Measurements from ENCODE around the gene ANG. TPM values are rescaled to one million over a fixed set of nuclear protein-coding genes. Genes with fewer than 3 reads are reported as not detected.
A peak's percentile ranks its signal among the peaks of the same experiment; 100 is the strongest.
"Not testable (repeated sequence)": the region's sequence is repeated elsewhere in the genome, so short reads cannot be mapped to it uniquely, and the experiment has no call there.

Gene ANG
- total RNA-seq, 6 experiments from 2014 or later: 361 to 1,830 (median 780) TPM

GRCh38 chr14:20732979-20733635 is 44.5 kb downstream of the ANG start:
- intact Hi-C loops (cut with DNase I): no loop called here
- TF ChIP-seq POLR2A (IDR thresholded peaks at IDR 0.05): no peak
- no peak for TF ChIP-seq CTCF (IDR thresholded peaks at IDR 0.05)
- ATAC-seq (peak; percentile 35 to 52 (median 50)), DNase-seq (no peak)
- H3K4me1 ChIP-seq: no peaks in the 10 kb centered on the region
- no peak overlapping the region for H3K27ac ChIP-seq
- H3K4me3 ChIP-seq: no peak overlapping the region
- H3K36me3 ChIP-seq: no peaks in the 10 kb centered on the region
- H3K9me3 ChIP-seq: no peaks in the 10 kb centered on the region
- WGBS (ENCODE audit: insufficient coverage, low coverage, low lambda C conversion rate, missing lambda C conversion rate): 67% methylated on average over 6 of the region's 6 CpGs
- H3K27me3 ChIP-seq: no peaks in the 10 kb centered on the region

GRCh38 chr14:20733684-20734429 is 45.3 kb downstream of the ANG start:
- no peaks in the 10 kb centered on the region for H3K36me3 ChIP-seq
- no peaks in the 10 kb centered on the region for H3K9me3 ChIP-seq
- TF ChIP-seq CTCF (IDR thresholded peaks at IDR 0.05): no peak
- TF ChIP-seq POLR2A (IDR thresholded peaks at IDR 0.05): no peak
- ATAC-seq (no peak), DNase-seq (no peak)
- intact Hi-C loops (cut with DNase I): no loop called here
- H3K4me1 ChIP-seq: no peaks in the 10 kb centered on the region
- no peaks in the 10 kb centered on the region for H3K27me3 ChIP-seq
- 58% methylated on average over 6 of the region's 6 CpGs for WGBS (ENCODE audit: insufficient coverage, low coverage, low lambda C conversion rate, missing lambda C conversion rate)
- H3K4me3 ChIP-seq: no peak overlapping the region
- H3K27ac ChIP-seq: no peak overlapping the region

GRCh38 chr14:20734430-20734806 is 45.9 kb downstream of the ANG start:
- Histone ChIP-seq H3K27me3 (no peaks in the 10 kb centered on the region), H3K27ac (no peak overlapping the region), H3K36me3 (no peaks in the 10 kb centered on the region), H3K4me1 (no peaks in the 10 kb centered on the region), H3K9me3 (no peaks in the 10 kb centered on the region), H3K4me3 (no peak overlapping the region)
- DNase-seq: no peak
- 29% methylated on average over 4 of the region's 4 CpGs for WGBS (ENCODE audit: insufficient coverage, low coverage, low lambda C conversion rate, missing lambda C conversion rate)
- TF ChIP-seq CTCF (IDR thresholded peaks at IDR 0.05): no peak
- no peak for TF ChIP-seq POLR2A (IDR thresholded peaks at IDR 0.05)
- intact Hi-C loops (cut with DNase I): no loop called here
- no peak for ATAC-seq

- DNase-seq; H3K27me3 ChIP-seq; H3K4me1 ChIP-seq; H3K36me3 ChIP-seq; H3K4me3 ChIP-seq; H3K27ac ChIP-seq; intact Hi-C loops (cut with DNase I); ATAC-seq; H3K9me3 ChIP-seq: not testable (repeated sequence)
- WGBS (ENCODE audit: insufficient coverage, low coverage, low lambda C conversion rate, missing lambda C conversion rate): 75% methylated on average over 7 of the region's 7 CpGs
Measured at GRCh38 chr14:20738292-20738691, 49.7 kb downstream of the ANG start.

GRCh38 chr14:20742132-20742531 is 53.6 kb downstream of the ANG start:
- ATAC-seq (no peak), DNase-seq (no peak)
- Histone ChIP-seq H3K4me1 (no peaks in the 10 kb centered on the region), H3K9me3 (no peaks in the 10 kb centered on the region), H3K27me3 (no peaks in the 10 kb centered on the region), H3K36me3 (no peaks in the 10 kb centered on the region), H3K27ac (no peak overlapping the region), H3K4me3 (no peak overlapping the region)
- 78% methylated on average over 4 of the region's 4 CpGs for WGBS (ENCODE audit: insufficient coverage, low coverage, low lambda C conversion rate, missing lambda C conversion rate)
- TF ChIP-seq CTCF (IDR thresholded peaks at IDR 0.05): no peak
- TF ChIP-seq POLR2A (IDR thresholded peaks at IDR 0.05): no peak
- intact Hi-C loops (cut with DNase I): no loop called here

All from right lobe of liver (tissue), 6 donors.